ENCODE results near the gene NMS.

DNA sequence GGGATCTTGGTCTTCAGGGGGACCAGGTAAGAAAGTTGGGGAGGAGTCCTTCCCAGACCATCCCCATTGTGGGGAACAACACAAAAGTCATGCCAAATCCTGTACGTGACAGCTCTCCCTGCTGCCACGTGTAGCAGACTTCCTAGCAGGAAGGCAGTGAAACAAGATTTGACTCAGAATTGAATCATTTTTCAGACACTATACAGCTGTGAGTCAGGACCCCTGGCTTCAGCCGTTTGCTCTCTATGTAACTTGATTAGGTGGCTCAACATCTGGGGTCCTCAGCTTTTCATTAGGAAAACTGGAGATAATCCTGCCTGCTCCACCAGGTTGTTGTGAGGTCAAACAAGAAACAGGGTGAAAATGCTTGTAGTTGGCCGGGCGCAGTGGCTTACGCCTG, 59.6 kb downstream of the NMS start:
- TF ChIP-seq GATA2 (IDR thresholded peaks at IDR 0.05; ENCODE audit: low read depth, low read length) = no peak
- no peak for TF ChIP-seq GATA3 (IDR thresholded peaks at IDR 0.05; ENCODE audit: low read depth, low read length)

All from SH-SY5Y (cell line).